Hematopoietic multipotent progenitor cell treated with erythropoietin and hydrocortisone succinate and interleukin-3 and kit ligand, for 8 days (in vitro differentiated cells): Measurements from ENCODE around the gene BRMS1L.
A peak's percentile ranks its signal among the peaks of the same experiment; 100 is the strongest.

Source experiments
- DNase-seq: peaks from one replicate; pipeline ENCODE4 v3.0.0-alpha.2; 2015

The BRMS1L gene

GRCh38 chr14:35866595-35867279 is 40.6 kb downstream of the BRMS1L start:
- no peak for DNase-seq

DNA sequence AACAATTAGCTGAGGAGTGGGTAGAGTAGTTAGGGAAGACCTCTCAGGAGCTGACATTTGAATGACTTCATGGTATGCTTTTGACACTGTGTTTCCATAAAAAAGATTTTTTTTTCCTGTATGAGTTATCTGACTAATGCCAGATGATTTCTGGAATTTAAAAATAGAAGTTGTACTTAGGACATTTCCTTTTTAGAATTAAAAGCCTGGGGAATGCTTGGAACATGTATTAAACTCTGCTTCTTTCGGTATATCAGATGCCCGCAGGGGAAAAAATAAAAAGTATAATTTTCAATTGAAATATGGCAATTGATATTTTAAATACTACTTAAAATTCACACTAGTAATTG is 41.1 kb downstream of the BRMS1L start:
- no peak for DNase-seq

DNA sequence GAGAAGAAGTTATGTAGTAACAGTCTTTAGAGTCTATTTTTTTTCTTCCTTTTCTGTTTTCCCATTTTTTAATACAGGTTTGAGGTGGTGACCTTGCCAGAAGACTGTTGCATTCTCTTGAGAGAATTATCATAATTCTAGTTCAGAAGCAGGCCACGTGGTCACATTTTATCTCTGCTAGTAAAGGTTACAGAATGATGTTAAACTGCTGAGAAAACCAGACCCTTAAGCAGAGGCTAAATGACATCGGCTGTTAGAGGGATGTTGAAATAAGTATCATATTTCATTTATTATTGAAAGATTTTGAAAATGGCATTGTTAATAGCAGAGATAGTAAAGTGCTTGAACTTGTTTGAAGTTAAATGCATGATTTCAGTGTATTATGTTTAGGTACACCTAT is 49.2 kb downstream of the BRMS1L start:
- DNase-seq: no peak

- DNase-seq: no peak
Observed at GRCh38 chr14:35877276-35877675, 51.1 kb downstream of the BRMS1L start.

DNA sequence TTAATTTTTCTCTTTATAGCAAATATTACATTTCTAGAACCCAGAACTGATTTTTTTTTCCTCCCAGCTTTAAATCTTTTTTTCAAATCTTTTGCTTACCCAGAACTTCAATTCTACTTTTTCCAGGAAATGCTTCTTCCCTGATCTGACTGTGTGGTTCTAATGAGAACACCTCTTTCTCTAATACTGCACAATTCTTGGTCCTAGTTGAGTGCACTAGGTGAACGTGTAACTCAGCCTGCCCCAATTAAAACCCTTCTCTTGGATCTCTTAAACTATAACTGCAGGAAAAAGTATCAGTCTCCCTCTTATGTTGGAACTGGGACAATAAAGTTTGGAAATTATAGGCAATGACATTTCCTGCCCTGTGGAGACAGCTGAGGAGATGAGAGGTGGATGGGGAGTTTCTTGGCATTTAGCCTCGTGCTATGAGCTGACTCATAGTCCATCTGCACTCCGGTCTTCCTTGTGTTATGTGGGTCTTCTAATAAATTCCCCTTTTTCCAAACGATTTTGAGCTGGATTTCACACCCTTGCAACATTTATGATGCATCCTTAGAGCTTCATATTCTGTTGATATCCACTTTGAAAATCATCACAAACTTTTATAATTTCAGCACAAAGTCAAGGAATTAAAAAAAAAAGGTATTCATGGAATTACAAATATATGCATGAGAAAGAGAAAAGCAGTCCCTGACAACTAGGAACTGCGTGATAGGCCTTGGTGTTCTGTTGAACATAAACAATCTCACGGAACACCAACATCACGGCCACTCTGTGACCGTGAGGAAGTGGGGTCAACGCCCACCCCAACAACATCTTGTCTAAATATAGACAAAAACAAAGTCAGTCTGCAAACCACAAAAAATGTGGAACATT is 52.4 kb downstream of the BRMS1L start:
- DNase-seq: peak; percentile 15

- DNase-seq: no peak
Observed at GRCh38 chr14:35879151-35879648, 53.1 kb downstream of the BRMS1L start.

DNA sequence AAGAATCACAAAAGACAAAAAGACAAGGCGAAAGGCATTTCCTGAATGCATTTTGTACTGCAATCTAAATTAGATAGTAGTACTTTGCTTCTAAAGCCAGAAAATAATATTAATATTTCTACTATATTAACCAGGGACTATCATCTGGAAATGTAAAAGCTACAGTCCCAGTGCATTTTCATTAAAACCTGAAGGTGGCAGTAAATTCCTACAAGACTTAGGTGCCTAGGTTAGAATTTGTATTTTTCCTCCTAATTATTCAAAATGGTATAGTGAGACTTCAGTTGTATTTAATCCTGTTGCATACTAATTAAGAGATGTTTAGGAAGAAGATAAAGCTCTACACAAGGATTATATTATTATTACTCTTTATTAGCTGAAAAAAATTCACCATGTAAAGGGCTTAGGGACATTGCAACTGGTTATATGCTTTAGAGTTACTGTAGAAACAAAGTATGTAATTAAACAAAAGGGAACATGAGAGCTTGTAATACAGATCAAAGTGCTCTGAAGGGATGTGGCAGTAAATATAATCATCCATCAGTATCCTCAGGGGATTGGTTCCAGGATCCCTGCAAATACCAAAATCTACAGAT is 53.6 kb downstream of the BRMS1L start:
- DNase-seq: peak; percentile 29

DNA sequence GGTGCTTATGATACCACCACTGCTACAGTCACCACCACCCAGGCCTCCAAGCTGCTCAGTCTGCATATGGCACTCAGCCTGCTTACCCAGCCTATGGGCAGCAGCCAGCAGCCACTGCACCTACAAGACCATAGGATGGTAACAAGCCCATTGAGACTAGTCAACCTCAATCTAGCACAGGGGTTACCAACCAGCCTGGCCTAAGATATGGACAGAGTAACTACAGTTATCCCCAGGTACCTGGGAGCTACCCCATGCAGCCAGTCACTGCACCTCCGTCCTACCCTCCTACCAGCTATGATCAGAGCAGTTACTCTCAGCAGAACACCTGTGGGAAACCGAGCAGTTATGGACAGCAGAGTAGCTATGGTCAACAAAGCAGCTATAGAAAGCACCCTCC is 55.1 kb downstream of the BRMS1L start:
- DNase-seq: no peak

DNA sequence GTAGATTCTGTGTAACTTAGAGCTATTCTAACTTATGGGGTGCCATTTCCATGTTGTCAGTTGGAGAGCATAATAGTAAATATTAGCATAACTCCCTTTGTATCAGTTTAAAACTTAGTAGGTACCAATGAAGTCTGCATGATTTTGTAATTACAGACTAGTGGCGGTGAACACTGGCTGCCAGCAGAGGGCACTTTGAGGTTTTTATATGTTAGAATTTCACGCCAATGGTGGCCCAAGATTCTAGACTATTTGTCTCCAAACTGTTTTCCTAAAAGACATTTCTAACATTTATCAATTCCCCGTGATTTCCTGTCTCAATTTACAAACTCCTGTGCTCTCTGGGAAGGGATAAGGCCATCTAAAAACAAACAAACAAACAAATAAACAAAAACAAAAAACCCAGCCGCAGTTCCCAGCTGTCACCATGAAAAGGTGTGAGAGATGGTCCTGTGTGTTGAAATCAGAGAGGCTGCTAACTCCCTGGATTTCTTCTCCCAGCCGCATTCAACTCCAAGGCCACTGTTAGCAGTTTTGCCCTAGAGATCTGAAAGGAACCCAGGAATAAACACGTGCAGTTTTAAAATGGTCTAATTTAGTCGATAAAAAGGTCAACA is 57.6 kb downstream of the BRMS1L start:
- DNase-seq: peak; percentile 31

DNA sequence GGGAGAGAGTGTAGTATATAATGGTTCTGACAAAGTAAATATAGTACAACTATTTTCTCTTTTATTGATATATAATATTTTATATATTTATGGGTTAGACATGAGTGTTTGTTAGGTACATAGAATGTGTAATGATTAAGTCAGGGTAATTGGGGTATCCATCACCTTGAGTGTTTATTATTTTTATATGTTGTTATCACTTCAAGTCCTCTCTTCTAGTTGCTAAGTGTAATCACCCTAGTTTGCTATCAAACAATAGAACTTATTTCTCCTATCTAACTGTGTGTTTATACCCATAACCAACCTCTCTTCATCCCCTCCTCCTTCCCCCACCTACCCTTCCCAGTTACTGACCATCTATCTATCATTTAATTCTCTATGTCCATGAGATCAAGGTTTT is 64.2 kb downstream of the BRMS1L start:
- no peak for DNase-seq

- DNase-seq: no peak
Observed at GRCh38 chr14:35895256-35895655, 69.1 kb downstream of the BRMS1L start.

GRCh38 chr14:35897616-35898111 is 71.5 kb downstream of the BRMS1L start:
- no peak for DNase-seq

DNA sequence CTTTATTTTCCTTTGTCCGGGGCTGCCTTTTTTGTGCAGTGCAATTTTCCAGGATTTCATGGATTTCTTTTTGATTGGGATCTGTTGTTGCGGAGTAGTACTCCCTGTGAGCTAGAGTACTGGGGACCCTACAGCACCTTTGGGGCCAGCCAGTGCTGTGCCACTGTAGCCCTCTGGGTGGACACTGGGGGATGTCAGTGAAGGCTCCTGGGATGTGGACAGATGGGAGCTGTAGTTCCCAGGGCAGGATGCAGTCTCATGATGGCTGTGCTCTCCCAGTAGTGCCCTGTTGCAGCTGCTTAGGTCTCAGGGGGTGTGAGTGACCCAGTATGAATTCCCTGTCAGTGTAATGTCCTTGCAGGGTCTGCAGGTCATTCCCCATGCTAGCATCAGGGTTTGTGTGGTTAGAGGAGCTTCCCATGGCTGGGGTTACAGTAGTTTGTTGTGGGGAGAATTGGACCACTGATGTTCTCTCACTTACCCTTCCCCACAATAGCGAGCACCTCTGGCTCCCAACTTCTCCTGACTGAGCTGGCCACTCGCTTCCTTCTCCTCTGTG is 72.2 kb downstream of the BRMS1L start:
- no peak for DNase-seq

GRCh38 chr14:35900741-35901140 is 74.6 kb downstream of the BRMS1L start:
- DNase-seq: no peak

GRCh38 chr14:35909665-35910064 is 83.5 kb downstream of the BRMS1L start:
- DNase-seq: no peak

DNA sequence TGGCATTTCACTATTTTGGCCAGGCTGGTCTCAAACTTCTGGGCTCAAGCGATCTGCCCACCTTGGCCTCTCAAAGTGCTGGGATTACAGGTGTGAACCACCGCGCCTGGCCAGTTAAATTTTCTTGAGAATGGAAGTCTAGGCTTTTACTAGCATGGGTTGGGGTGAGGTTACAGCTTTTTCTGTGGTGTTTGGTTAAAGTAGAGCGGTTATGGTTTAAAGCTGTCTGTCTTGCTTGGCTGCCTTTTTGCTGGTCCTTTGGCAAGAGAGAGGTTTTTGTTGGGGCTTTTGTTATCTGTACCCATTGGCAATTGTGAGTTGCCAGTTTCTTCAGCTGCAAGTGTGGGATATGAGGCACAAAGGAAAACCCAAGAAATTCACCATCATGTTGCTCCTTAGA is 84.1 kb downstream of the BRMS1L start:
- no peak for DNase-seq

DNA sequence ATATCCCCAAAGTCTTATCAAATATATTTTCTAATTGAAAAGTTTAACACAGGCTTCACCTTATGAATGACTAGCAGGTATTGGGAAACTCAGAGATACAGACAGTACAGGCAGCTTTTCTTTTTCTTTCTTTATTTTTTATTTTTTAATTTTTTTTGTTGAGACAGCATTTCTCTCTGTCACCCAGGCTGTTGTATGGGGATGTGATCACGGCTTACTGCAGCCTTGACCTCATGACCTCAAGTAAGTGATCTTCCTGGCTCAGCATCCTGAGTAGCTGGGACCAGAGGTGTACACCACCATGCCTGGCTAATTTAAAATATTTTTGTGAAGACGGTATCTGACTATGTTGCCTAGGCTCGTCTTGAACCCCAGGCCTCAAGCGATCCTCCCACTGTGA is 85.0 kb downstream of the BRMS1L start:
- no peak for DNase-seq

GRCh38 chr14:35915185-35915584 is 89.0 kb downstream of the BRMS1L start:
- no peak for DNase-seq

DNA sequence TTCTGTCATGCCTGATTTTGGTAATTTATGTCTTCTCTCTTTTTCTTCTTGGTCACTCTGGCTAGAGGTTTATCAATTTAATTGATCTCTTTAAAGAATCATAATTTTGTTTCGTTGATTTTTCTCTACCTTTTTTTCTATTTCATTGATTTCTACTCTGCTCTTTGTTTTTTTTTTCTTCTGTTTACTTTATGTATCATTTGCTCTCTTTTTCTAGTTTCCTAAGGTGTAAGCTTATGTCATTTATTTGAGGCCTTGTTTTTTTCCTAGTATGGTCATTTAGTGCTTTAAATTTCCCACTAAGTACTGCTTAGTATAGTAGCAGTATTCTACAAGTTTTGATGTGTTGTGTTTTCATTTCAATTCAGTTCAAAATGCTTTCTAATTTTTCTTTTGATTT is 89.6 kb downstream of the BRMS1L start:
- no peak for DNase-seq
